ENCODE results near the gene CENPA. TPM values are rescaled to one million over a fixed set of nuclear protein-coding genes. Genes with fewer than 3 reads are reported as not detected.

CENPA gene
- total RNA-seq, 1 experiment from 2014 or later = 45.8 TPM

DNA sequence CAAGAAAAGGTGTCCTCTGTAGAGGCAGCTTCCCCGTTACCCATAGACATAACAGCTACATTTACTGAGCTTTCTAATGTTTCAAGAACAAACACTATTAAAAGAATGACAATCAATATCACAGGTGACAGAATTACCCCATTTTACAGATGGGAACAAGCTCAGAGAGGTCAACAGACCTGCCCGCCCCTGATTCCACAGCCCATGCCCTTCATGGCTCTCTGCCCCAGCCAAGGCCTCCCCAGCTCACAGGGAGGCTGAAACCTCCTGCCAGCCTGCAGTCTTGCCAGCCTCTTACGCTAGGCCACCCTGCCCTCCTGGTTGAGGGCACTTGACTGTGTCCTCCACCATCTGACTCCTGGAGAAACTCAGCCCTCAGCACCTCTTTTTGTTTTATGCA, 40.9 kb upstream of the CENPA start:
- Histone ChIP-seq H3K9ac (ENCODE audit: low read length) (no peak overlapping the region), H3K79me2 (ENCODE audit: insufficient read depth, low read length) (no peaks in the 10 kb centered on the region), H4K20me1 (ENCODE audit: insufficient read depth) (no peaks in the 10 kb centered on the region), H3K4me2 (ENCODE audit: low read length) (no peak overlapping the region), H3K27ac (ENCODE audit: low read depth, low read length) (no peak overlapping the region), H3K9me3 (ENCODE audit: control insufficient read depth in 1 of 2, insufficient read depth in 1 of 2, low read depth in 1 of 2, low read length in 2 of 2) (no peaks in the 10 kb centered on the region), H3K27me3 (ENCODE audit: insufficient read depth, low read length) (no peaks in the 10 kb centered on the region), H3K4me3 (replicated peaks in 1 of 2; ENCODE audit: low read depth in 1 of 2, low read length in 2 of 2) (no peak overlapping the region), H3K4me1 (ENCODE audit: control insufficient read depth in 1 of 2, insufficient read depth in 2 of 2, low read length in 2 of 2) (no peaks in the 10 kb centered on the region; a peak in 1 of 4 replicates), H2AFZ (ENCODE audit: low read depth, low read length, poor library complexity, severe bottlenecking) (no peak overlapping the region), H3K9me2 (ENCODE audit: insufficient read depth) (no peaks in the 10 kb centered on the region), H3K36me3 (ENCODE audit: control insufficient read depth in 1 of 2, insufficient read depth in 2 of 2, low read length in 2 of 2) (no peaks in the 10 kb centered on the region)
- RAD21 ChIA-PET (ENCODE audit: low non-redundant PET in 1 of 2, low total read pairs in 2 of 2, uncharacterized antibody in 2 of 2, unreplicated experiment in 2 of 2) = interaction anchor here (1.6 to 2.3 kb wide), 2 partner anchors 129 to 138 kb away, joined by 6 to 9 read pairs; no protein-coding TSS in a partner anchor
- no TSS peak for BruUV-seq (replicated peaks)
- POLR2A ChIA-PET = interaction anchor here (2.0 kb wide), 1 partner anchor 139 kb away, joined by 11 read pairs; no protein-coding TSS in a partner anchor
- ATAC-seq = no peak
- intact Hi-C loops (cut with micrococcal nuclease) = loop anchor here (1.0 to 2.0 kb wide), 4 partner anchors 130 to 242 kb away; no protein-coding TSS in a partner anchor
- DNase-seq (ENCODE audit: low read depth, low spot score) = no peak
- CTCF ChIA-PET = interaction anchor here (0.7 to 7.3 kb wide), 7 partner anchors 12 to 224 kb away, joined by 3 to 88 read pairs (median 4); no protein-coding TSS in a partner anchor
- TF ChIP-seq POLR2A (IDR thresholded peaks at IDR 0.05; ENCODE audit: borderline replicate concordance, extremely low read depth, insufficient read depth, insufficient read length) (no peak), POLR2AphosphoS5 (IDR thresholded peaks at IDR 0.05; ENCODE audit: low read depth, low read length) (no peak), JUND (IDR thresholded peaks at IDR 0.05) (no peak), RAD21 (IDR thresholded peaks at IDR 0.05; ENCODE audit: low read depth) (no peak), ELF1 (IDR thresholded peaks at IDR 0.05; ENCODE audit: borderline replicate concordance, low read depth) (no peak), EZH2 (IDR thresholded peaks at IDR 0.05) (no peak), ZNF274 (IDR thresholded peaks at IDR 0.05; ENCODE audit: low read depth, low read length) (no peak), CBX3 (IDR thresholded peaks at IDR 0.05; ENCODE audit: low read depth) (no peak), SIN3A (IDR thresholded peaks at IDR 0.05; ENCODE audit: low read depth) (no peak), EZH2phosphoT487 (IDR thresholded peaks at IDR 0.05; ENCODE audit: borderline replicate concordance) (no peak), SRF (IDR thresholded peaks at IDR 0.05; ENCODE audit: low read depth) (no peak), FOSL1 (IDR thresholded peaks at IDR 0.05; ENCODE audit: low read depth) (no peak), SP1 (IDR thresholded peaks at IDR 0.05; ENCODE audit: low read depth) (no peak), TCF7L2 (IDR thresholded peaks at IDR 0.05; ENCODE audit: borderline replicate concordance, extremely low read depth, insufficient read depth, insufficient read length) (no peak), YY1 (IDR thresholded peaks at IDR 0.05; ENCODE audit: extremely low read depth, insufficient replicate concordance, low read depth, low read length) (no peak)
- TF ChIP-seq, protein P1, sequence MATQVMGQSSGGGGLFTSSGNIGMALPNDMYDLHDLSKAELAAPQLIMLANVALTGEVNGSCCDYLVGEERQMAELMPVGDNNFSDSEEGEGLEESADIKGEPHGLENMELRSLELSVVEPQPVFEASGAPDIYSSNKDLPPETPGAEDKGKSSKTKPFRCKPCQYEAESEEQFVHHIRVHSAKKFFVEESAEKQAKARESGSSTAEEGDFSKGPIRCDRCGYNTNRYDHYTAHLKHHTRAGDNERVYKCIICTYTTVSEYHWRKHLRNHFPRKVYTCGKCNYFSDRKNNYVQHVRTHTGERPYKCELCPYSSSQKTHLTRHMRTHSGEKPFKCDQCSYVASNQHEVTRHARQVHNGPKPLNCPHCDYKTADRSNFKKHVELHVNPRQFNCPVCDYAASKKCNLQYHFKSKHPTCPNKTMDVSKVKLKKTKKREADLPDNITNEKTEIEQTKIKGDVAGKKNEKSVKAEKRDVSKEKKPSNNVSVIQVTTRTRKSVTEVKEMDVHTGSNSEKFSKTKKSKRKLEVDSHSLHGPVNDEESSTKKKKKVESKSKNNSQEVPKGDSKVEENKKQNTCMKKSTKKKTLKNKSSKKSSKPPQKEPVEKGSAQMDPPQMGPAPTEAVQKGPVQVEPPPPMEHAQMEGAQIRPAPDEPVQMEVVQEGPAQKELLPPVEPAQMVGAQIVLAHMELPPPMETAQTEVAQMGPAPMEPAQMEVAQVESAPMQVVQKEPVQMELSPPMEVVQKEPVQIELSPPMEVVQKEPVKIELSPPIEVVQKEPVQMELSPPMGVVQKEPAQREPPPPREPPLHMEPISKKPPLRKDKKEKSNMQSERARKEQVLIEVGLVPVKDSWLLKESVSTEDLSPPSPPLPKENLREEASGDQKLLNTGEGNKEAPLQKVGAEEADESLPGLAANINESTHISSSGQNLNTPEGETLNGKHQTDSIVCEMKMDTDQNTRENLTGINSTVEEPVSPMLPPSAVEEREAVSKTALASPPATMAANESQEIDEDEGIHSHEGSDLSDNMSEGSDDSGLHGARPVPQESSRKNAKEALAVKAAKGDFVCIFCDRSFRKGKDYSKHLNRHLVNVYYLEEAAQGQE (IDR thresholded peaks at IDR 0.05; ENCODE audit: low read depth) = no peak
- TF ChIP-seq, protein P2, sequence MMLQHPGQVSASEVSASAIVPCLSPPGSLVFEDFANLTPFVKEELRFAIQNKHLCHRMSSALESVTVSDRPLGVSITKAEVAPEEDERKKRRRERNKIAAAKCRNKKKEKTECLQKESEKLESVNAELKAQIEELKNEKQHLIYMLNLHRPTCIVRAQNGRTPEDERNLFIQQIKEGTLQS (IDR thresholded peaks at IDR 0.05) = no peak
- TF ChIP-seq, protein P3, sequence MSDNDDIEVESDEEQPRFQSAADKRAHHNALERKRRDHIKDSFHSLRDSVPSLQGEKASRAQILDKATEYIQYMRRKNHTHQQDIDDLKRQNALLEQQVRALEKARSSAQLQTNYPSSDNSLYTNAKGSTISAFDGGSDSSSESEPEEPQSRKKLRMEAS (IDR thresholded peaks at IDR 0.05) = no peak
- TF ChIP-seq, protein P4, sequence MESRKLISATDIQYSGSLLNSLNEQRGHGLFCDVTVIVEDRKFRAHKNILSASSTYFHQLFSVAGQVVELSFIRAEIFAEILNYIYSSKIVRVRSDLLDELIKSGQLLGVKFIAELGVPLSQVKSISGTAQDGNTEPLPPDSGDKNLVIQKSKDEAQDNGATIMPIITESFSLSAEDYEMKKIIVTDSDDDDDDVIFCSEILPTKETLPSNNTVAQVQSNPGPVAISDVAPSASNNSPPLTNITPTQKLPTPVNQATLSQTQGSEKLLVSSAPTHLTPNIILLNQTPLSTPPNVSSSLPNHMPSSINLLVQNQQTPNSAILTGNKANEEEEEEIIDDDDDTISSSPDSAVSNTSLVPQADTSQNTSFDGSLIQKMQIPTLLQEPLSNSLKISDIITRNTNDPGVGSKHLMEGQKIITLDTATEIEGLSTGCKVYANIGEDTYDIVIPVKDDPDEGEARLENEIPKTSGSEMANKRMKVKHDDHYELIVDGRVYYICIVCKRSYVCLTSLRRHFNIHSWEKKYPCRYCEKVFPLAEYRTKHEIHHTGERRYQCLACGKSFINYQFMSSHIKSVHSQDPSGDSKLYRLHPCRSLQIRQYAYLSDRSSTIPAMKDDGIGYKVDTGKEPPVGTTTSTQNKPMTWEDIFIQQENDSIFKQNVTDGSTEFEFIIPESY (IDR thresholded peaks at IDR 0.05; ENCODE audit: extremely low read depth, insufficient replicate concordance, low read length) = no peak
- TF ChIP-seq, protein P5, sequence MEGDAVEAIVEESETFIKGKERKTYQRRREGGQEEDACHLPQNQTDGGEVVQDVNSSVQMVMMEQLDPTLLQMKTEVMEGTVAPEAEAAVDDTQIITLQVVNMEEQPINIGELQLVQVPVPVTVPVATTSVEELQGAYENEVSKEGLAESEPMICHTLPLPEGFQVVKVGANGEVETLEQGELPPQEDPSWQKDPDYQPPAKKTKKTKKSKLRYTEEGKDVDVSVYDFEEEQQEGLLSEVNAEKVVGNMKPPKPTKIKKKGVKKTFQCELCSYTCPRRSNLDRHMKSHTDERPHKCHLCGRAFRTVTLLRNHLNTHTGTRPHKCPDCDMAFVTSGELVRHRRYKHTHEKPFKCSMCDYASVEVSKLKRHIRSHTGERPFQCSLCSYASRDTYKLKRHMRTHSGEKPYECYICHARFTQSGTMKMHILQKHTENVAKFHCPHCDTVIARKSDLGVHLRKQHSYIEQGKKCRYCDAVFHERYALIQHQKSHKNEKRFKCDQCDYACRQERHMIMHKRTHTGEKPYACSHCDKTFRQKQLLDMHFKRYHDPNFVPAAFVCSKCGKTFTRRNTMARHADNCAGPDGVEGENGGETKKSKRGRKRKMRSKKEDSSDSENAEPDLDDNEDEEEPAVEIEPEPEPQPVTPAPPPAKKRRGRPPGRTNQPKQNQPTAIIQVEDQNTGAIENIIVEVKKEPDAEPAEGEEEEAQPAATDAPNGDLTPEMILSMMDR (IDR thresholded peaks at IDR 0.05 in 2 of 3, conservative IDR thresholded peaks at IDR 0.05 in 1 of 3; ENCODE audit: borderline replicate concordance in 1 of 3, insufficient read depth in 1 of 3, low read depth in 2 of 3, low read length in 2 of 3) = no peak

Data from HCT116 (cell line).